Kidney epithelial cell (primary cell): ENCODE data around the gene ACTN4. TPM values are rescaled to one million over a fixed set of nuclear protein-coding genes. Genes with fewer than 3 reads are reported as not detected.

Source experiments
- DNase-seq: peaks from one replicate; pipeline ENCODE4 v3.0.0-alpha.2; 2010; ENCODE audit warnings: low read depth
- H3K27me3 ChIP-seq: 2 replicates; pipeline ENCODE4 v1.6.0; 2011; ENCODE audit warnings: low read length; ENCODE audit not compliant: control insufficient read depth, insufficient read depth
- H3K36me3 ChIP-seq: 2 replicates; pipeline ENCODE4 v1.5.1; 2011; ENCODE audit warnings: low read length; ENCODE audit not compliant: control insufficient read depth, insufficient read depth
- H3K4me3 ChIP-seq: 2 replicates; pipeline ENCODE4 v1.5.1; 2011; ENCODE audit warnings: low read depth, mild to moderate bottlenecking, control low read depth, low read length
- total RNA-seq: library from RNA; depleted of rRNA; stranded (reverse); fragments of >200 nt; gene quantifications from 2 replicates; pipeline ENCODE4 v1.2.3, GENCODE V29; 2015
- TF ChIP-seq, protein P1 (sequence below): IDR thresholded peaks from 2 replicates; pipeline ENCODE4 v1.5.1; 2011; ENCODE audit warnings: mild to moderate bottlenecking, moderate library complexity, low read length, control low read depth, inconsistent platforms; ENCODE audit not compliant: insufficient read depth, poor library complexity, severe bottlenecking

Gene ACTN4
- total RNA-seq, 1 donor from 2014 or later = 821 TPM

GRCh38 chr19:38740932-38741331, 93.5 kb downstream of the ACTN4 start:
- TF ChIP-seq, protein P1, sequence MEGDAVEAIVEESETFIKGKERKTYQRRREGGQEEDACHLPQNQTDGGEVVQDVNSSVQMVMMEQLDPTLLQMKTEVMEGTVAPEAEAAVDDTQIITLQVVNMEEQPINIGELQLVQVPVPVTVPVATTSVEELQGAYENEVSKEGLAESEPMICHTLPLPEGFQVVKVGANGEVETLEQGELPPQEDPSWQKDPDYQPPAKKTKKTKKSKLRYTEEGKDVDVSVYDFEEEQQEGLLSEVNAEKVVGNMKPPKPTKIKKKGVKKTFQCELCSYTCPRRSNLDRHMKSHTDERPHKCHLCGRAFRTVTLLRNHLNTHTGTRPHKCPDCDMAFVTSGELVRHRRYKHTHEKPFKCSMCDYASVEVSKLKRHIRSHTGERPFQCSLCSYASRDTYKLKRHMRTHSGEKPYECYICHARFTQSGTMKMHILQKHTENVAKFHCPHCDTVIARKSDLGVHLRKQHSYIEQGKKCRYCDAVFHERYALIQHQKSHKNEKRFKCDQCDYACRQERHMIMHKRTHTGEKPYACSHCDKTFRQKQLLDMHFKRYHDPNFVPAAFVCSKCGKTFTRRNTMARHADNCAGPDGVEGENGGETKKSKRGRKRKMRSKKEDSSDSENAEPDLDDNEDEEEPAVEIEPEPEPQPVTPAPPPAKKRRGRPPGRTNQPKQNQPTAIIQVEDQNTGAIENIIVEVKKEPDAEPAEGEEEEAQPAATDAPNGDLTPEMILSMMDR = no peak
- no peak for DNase-seq

GRCh38 chr19:38741670-38742069, 94.2 kb downstream of the ACTN4 start:
- Histone ChIP-seq H3K36me3 (no peaks in the 10 kb centered on the region), H3K27me3 (no peaks in the 10 kb centered on the region), H3K4me3 (no peak overlapping the region)
- DNase-seq = no peak
- TF ChIP-seq, protein P1 = no peak

More at GRCh38 chr19:38740932-38741331, 93.5 kb downstream of the ACTN4 start:
- Histone ChIP-seq H3K4me3 (no peak overlapping the region), H3K27me3 (peaks cover 2% of the 10 kb centered on the region), H3K36me3 (no peaks in the 10 kb centered on the region)

- H3K4me3 ChIP-seq = no peak overlapping the region
- no peaks in the 10 kb centered on the region for H3K27me3 ChIP-seq
- no peak for DNase-seq
- no peaks in the 10 kb centered on the region for H3K36me3 ChIP-seq
- TF ChIP-seq, protein P1 = no peak
These were observed 94.8 kb downstream of the ACTN4 start for GRCh38 chr19:38742296-38742695.

GRCh38 chr19:38742906-38743305, 95.5 kb downstream of the ACTN4 start:
- TF ChIP-seq, protein P1 = no peak
- Histone ChIP-seq H3K4me3 (no peak overlapping the region), H3K36me3 (no peaks in the 10 kb centered on the region)

DNA sequence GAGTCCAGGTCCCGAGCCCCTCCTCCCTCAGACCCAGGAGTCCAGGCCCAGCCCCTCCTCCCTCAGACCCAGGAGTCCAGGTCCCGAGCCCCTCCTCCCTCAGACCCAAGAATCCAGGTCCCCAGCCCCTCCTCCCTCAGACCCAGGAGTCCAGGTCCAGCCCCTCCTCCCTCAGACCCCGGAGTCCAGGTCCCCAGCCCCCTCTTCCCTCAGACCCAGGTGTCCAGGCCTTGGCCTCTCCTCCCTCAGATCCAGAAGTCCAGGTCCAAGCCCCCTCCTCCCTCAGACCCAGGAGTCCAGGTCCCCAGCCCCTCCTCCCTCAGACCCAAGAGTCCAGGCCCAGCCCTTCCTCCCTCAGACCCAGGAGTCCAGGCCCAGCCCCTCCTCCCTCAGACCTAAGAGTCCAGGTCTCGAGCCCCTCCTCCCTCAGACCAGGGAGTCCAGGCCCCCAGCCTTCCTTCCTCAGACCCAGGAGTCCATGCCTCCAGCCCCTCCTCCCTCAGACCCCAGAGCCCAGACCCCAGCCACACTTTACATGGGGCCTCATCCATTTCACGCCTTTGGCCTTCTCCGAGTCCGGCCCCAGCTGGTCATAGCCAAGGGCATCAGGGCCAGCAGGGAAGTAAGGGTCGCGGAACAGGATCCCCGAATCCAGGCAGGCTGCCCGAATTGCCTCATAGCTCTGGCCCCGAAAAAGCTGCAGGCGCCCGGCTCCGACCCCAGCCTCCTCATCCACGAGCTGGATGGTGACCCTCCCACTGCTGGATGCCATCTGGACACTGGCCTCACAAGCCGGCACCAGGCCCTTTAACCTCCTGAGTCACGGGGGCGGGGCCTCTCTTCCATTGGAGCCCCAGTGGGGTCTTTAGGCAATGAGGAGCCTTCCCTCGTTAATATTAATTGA, 96.2 kb downstream of the ACTN4 start:
- Histone ChIP-seq H3K4me3 (no peak overlapping the region), H3K27me3 (no peaks in the 10 kb centered on the region), H3K36me3 (no peaks in the 10 kb centered on the region)
- no peak for DNase-seq
- TF ChIP-seq, protein P1 = no peak

More at GRCh38 chr19:38742906-38743305, 95.5 kb downstream of the ACTN4 start:
- DNase-seq = no peak
- no peaks in the 10 kb centered on the region for H3K27me3 ChIP-seq
